GM18505 (cell line): Measurements from ENCODE around the gene LAD1.

Experiments used
- ATAC-seq: cut with Tn5 transposase; IDR thresholded peaks from one replicate; pipeline ENCODE4 v1.9.1; 2021; ENCODE audit not compliant: unreplicated experiment
- POLR2A ChIP-seq: IDR thresholded peaks from 4 replicates; pipeline ENCODE4 v1.6.1; 2011; ENCODE audit warnings: borderline replicate concordance; ENCODE audit not compliant: insufficient read depth, insufficient read length; ENCODE audit errors: extremely low read depth

The LAD1 gene

GRCh38 chr1:201399018-201399351, at the start of gene LAD1:
LAD1 (minus strand) TSS chr1:201399324; CDS start chr1:201399306, 18 bp downstream.
- TF ChIP-seq POLR2A: no peak
- no peak for ATAC-seq

GRCh38 chr1:201447903-201448871, 49.1 kb upstream of the LAD1 start:
- ATAC-seq: peak; percentile 76
- no peak for TF ChIP-seq POLR2A

GRCh38 chr1:201445310-201445709, 46.2 kb upstream of the LAD1 start:
- no peak for TF ChIP-seq POLR2A
- no peak for ATAC-seq

- TF ChIP-seq POLR2A: no peak
- no peak for ATAC-seq
Measured at GRCh38 chr1:201444792-201445191, 45.7 kb upstream of the LAD1 start.

GRCh38 chr1:201443747-201444146, 44.6 kb upstream of the LAD1 start:
- ATAC-seq: no peak
- TF ChIP-seq POLR2A: no peak

- no peak for TF ChIP-seq POLR2A
- ATAC-seq: no peak
Measured at GRCh38 chr1:201436969-201437368, 37.8 kb upstream of the LAD1 start.

GRCh38 chr1:201436393-201436792, 37.3 kb upstream of the LAD1 start:
- TF ChIP-seq POLR2A: no peak
- no peak for ATAC-seq

GRCh38 chr1:201434266-201434665, 35.1 kb upstream of the LAD1 start:
- no peak for ATAC-seq
- TF ChIP-seq POLR2A: no peak

- no peak for TF ChIP-seq POLR2A
- no peak for ATAC-seq
Measured at GRCh38 chr1:201433609-201434008, 34.5 kb upstream of the LAD1 start.

GRCh38 chr1:201430776-201431175, 31.7 kb upstream of the LAD1 start:
- no peak for ATAC-seq
- no peak for TF ChIP-seq POLR2A

GRCh38 chr1:201429736-201430501, 30.8 kb upstream of the LAD1 start:
- no peak for ATAC-seq
- TF ChIP-seq POLR2A: no peak

GRCh38 chr1:201427963-201428362, 28.8 kb upstream of the LAD1 start:
- no peak for ATAC-seq

GRCh38 chr1:201426479-201427310, 27.6 kb upstream of the LAD1 start:
- TF ChIP-seq POLR2A: no peak
- no peak for ATAC-seq

More at GRCh38 chr1:201427963-201428362, 28.8 kb upstream of the LAD1 start:
- TF ChIP-seq POLR2A: no peak

- ATAC-seq: no peak
- TF ChIP-seq POLR2A: no peak
Measured at GRCh38 chr1:201424146-201424545, 25.0 kb upstream of the LAD1 start.

GRCh38 chr1:201423655-201424054, 24.5 kb upstream of the LAD1 start:
- TF ChIP-seq POLR2A: no peak
- ATAC-seq: no peak
